OCI-LY7 (cell line): Measurements from ENCODE around the gene DUSP6.

Experiments
- EZH2phosphoT487 ChIP-seq: fragments of 200-600 bp; sonication (generic); IDR thresholded peaks from 2 replicates; pipeline ENCODE4 v1.6.1; 2018; ENCODE audit warnings: low read depth, borderline replicate concordance, mild to moderate bottlenecking, mixed run types, antibody characterized with exemption, low read length, moderate library complexity, mixed read lengths
- TF ChIP-seq, protein P1 (sequence below): fragments of 200-600 bp; sonication (generic); conservative IDR thresholded peaks from 2 replicates; pipeline ENCODE4 v1.5.1; 2014; ENCODE audit warnings: mild to moderate bottlenecking, antibody characterized with exemption, low read length, moderate library complexity, mixed read lengths

DNA sequence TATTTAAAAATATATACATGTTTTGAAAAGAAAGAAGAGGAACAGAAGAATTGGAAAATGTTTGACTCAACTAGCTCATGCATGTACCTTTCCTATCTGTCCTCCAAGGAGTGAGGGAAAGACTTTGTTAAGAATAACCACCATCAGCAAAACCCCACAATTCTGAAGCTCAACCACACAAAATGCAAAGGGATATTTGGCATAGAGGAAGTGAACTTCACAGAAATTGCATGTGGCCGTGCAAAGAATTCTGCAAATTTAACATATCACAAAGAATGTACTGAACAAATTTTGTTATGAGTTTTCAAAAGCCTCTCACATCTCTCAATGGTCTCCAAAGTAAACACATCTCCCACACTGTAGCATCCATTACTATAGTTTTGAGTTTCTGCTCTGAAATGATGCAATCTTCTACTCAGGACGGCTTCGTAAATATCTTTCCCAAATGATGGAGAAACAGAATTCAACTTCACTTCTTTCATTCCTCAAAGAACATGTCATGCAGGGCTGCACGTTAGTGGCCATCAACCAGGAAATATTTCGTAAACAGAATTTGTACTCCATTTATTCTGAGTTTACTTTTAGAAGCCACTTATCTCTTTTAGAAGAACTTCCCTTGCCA, 17.6 kb downstream of the DUSP6 start:
- TF ChIP-seq, protein P1, sequence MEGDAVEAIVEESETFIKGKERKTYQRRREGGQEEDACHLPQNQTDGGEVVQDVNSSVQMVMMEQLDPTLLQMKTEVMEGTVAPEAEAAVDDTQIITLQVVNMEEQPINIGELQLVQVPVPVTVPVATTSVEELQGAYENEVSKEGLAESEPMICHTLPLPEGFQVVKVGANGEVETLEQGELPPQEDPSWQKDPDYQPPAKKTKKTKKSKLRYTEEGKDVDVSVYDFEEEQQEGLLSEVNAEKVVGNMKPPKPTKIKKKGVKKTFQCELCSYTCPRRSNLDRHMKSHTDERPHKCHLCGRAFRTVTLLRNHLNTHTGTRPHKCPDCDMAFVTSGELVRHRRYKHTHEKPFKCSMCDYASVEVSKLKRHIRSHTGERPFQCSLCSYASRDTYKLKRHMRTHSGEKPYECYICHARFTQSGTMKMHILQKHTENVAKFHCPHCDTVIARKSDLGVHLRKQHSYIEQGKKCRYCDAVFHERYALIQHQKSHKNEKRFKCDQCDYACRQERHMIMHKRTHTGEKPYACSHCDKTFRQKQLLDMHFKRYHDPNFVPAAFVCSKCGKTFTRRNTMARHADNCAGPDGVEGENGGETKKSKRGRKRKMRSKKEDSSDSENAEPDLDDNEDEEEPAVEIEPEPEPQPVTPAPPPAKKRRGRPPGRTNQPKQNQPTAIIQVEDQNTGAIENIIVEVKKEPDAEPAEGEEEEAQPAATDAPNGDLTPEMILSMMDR: no peak
- TF ChIP-seq EZH2phosphoT487: no peak
